DND-41 (cell line): ENCODE results near the gene RHBDL2.
"Not testable (repeated sequence)": the region's sequence is repeated elsewhere in the genome, so short reads cannot be mapped to it uniquely, and the experiment has no call there.

Source experiments
- EZH2 ChIP-seq: IDR thresholded peaks from 3 replicates; pipeline ENCODE4 v1.6.1; 2012; ENCODE audit warnings: borderline replicate concordance, low read depth, mild to moderate bottlenecking, moderate library complexity, low read length, inconsistent platforms; ENCODE audit not compliant: severe bottlenecking
- TF ChIP-seq, protein P1 (sequence below): IDR thresholded peaks from 2 replicates; pipeline ENCODE4 v1.5.1; 2012; ENCODE audit warnings: borderline replicate concordance, low read length, moderate library complexity, mild to moderate bottlenecking; ENCODE audit not compliant: poor library complexity, severe bottlenecking; ENCODE audit errors: extremely low read depth

DNA sequence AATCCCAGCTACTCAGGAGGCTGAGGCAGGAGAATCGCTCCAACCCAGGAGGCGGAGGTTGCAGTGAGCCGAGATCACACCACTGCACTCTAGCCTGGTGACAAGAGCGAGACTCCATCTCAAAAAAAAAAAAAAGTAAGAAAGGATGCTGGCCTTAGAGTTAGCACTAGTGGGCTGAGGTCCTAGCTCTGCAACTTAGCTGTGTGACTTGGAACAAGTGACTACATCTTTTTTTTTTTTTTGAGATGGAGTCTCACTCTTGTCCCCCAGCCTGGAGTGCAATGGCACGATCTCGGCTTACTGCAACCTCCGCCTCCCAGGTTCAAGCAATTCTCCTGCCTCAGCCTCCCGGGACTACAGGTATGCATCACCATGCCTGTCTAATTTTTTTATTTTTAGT, 26.7 kb downstream of the RHBDL2 start:
- TF ChIP-seq, protein P1, sequence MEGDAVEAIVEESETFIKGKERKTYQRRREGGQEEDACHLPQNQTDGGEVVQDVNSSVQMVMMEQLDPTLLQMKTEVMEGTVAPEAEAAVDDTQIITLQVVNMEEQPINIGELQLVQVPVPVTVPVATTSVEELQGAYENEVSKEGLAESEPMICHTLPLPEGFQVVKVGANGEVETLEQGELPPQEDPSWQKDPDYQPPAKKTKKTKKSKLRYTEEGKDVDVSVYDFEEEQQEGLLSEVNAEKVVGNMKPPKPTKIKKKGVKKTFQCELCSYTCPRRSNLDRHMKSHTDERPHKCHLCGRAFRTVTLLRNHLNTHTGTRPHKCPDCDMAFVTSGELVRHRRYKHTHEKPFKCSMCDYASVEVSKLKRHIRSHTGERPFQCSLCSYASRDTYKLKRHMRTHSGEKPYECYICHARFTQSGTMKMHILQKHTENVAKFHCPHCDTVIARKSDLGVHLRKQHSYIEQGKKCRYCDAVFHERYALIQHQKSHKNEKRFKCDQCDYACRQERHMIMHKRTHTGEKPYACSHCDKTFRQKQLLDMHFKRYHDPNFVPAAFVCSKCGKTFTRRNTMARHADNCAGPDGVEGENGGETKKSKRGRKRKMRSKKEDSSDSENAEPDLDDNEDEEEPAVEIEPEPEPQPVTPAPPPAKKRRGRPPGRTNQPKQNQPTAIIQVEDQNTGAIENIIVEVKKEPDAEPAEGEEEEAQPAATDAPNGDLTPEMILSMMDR, result not testable (repeated sequence)
- not testable (repeated sequence) for TF ChIP-seq EZH2
